ENCODE measurements around the gene FKRP. TPM values are rescaled to one million over a fixed set of nuclear protein-coding genes. Genes with fewer than 3 reads are reported as not detected.

Gene FKRP
- total RNA-seq, 2 experiments from 2014 or later, result 15.5 to 18.9 TPM

DNA sequence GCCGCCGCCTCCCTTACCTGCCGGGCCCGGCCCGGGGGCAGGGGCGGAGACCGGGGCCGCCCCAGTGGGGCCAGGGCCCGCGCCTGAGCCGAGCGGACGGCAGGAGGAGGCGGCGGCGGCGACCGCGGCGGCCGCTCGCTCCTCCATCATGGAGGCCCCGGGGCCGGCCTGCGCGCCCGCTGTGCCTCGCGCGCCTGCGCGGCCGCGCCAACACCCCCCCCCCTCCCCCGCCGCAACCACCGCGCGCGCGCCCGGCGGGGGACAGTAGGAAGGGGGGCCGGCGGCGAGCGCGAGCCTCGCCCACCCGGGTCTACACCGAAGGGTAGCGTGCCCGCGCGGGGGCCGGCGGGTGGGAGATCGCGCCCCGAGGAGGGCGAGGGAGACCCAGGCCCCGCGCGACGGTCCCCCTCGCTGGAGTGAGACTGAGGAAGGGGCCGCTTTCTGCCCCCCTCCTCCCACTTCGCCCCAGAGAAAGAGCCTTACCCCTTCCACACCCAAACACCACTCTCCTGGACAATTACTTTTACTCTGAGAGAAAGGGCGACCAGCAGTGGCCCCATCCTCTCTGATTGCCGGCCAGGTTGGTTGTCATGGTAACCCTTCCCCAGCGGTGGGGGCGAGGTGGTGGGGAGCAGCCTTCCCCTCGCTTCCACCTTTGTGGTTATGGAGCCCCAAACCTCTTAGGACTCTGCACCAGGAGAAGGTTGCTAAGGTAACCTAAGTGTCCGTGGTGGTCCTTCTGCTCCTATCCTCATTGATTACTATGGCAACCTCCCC is 612 bp downstream of the FKRP start, which contains the start of gene STRN4:
TSS of gene STRN4 (minus strand) at position 170 of the 777 bp plus-strand sequence. CDS start at position 150, 20 bp downstream.
- Histone ChIP-seq H3K36me3 (ENCODE audit: insufficient read depth, low read length) (peaks cover 34% of the 10 kb centered on the region), H2AFZ (ENCODE audit: low read length) (peak within 1 kb of the TSS; percentile 49; the same call in 1 of the 2 replicates), H3K4me3 (ENCODE audit: low read depth, low read length, poor library complexity, severe bottlenecking) (peak within 1 kb of the TSS; percentile 99), H3K4me2 (ENCODE audit: low read length) (peak within 1 kb of the TSS; percentile 87), H4K20me1 (ENCODE audit: insufficient read depth, low read length) (peaks cover 15% of the 10 kb centered on the region; the same call in 1 of the 2 replicates), H3K9me3 (ENCODE audit: low read length) (no peaks in the 10 kb centered on the region), H3K79me2 (ENCODE audit: insufficient read depth, low read depth, low read length) (peaks cover 44% of the 10 kb centered on the region), H3K4me1 (ENCODE audit: insufficient read depth, low read length, poor library complexity, severe bottlenecking) (peaks cover 51% of the 10 kb centered on the region), H3K27ac (ENCODE audit: low read depth, low read length, poor library complexity, severe bottlenecking) (peak within 1 kb of the TSS; percentile 62), H3K9me2 (ENCODE audit: insufficient read depth, low read length) (no peaks in the 10 kb centered on the region)
- ChIA-PET CTCF (ENCODE audit: unreplicated experiment) (no interaction called here), POLR2A (no interaction called here)
- intact Hi-C loops (cut with micrococcal nuclease; ENCODE audit: unreplicated experiment), result no loop called here
- TF ChIP-seq, protein P1, sequence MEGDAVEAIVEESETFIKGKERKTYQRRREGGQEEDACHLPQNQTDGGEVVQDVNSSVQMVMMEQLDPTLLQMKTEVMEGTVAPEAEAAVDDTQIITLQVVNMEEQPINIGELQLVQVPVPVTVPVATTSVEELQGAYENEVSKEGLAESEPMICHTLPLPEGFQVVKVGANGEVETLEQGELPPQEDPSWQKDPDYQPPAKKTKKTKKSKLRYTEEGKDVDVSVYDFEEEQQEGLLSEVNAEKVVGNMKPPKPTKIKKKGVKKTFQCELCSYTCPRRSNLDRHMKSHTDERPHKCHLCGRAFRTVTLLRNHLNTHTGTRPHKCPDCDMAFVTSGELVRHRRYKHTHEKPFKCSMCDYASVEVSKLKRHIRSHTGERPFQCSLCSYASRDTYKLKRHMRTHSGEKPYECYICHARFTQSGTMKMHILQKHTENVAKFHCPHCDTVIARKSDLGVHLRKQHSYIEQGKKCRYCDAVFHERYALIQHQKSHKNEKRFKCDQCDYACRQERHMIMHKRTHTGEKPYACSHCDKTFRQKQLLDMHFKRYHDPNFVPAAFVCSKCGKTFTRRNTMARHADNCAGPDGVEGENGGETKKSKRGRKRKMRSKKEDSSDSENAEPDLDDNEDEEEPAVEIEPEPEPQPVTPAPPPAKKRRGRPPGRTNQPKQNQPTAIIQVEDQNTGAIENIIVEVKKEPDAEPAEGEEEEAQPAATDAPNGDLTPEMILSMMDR (conservative IDR thresholded peaks at IDR 0.05; ENCODE audit: low read length), result no peak
- no peak for TF ChIP-seq EZH2phosphoT487 (IDR thresholded peaks at IDR 0.05; ENCODE audit: borderline replicate concordance, low read depth, low read length)
- no TSS peak for BruUV-seq (replicated peaks)
- DNase-seq (ENCODE audit: low spot score), result peak; percentile 79

DNA sequence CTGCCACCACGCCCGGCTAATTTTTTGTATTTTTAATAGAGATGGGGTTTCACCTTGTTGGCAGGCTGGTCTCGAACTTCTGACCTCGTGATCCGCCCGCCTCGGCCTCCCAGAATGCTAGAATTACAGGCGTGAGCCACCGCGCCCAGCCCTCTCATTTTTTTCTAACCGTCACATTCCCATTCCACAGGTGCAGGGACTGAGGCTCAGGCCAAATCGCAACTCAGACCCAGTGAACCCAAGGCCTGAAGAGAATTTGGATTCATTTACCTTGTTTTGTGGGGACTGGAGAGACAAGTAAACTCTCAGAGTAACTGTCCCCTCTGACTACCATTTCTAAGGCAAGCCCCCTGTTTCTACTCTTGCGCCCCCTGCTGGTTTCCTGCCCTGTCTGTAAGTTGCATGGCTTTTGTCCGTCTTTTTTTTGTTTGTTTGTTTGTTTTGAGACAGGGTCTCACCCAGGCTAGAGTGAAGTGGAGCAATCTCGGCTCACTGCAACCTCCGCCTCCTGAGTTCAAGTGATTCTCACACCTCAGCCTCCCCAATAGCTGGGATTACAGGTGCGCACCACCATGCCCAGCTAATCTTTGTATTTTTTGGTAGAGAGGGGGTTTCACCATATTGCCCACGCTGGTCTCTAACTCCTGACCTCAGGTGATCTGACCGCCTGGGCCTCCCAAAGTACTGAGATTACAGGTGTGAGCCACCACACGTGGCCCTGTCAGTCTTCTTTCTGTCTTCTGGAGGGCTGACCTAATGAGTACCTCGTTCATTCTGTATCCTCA is 2.7 kb downstream of the FKRP start:
- H3K4me3 ChIP-seq (ENCODE audit: low read depth, low read length, poor library complexity, severe bottlenecking), result no peak overlapping the region
- peak; percentile 66 for DNase-seq (ENCODE audit: low spot score)
- intact Hi-C loops (cut with micrococcal nuclease; ENCODE audit: unreplicated experiment), result no loop called here
- no peak overlapping the region for H3K4me2 ChIP-seq (ENCODE audit: low read length)
- no peaks in the 10 kb centered on the region for H3K9me3 ChIP-seq (ENCODE audit: low read length)
- peaks cover 50% of the 10 kb centered on the region for H3K4me1 ChIP-seq (ENCODE audit: insufficient read depth, low read length, poor library complexity, severe bottlenecking)
- H4K20me1 ChIP-seq (ENCODE audit: insufficient read depth, low read length), result peaks cover 15% of the 10 kb centered on the region; the same call in 1 of the 2 replicates
- BruUV-seq (replicated peaks), result no TSS peak
- H3K27ac ChIP-seq (ENCODE audit: low read depth, low read length, poor library complexity, severe bottlenecking), result no peak overlapping the region
- H3K9me2 ChIP-seq (ENCODE audit: insufficient read depth, low read length), result no peaks in the 10 kb centered on the region
- H3K36me3 ChIP-seq (ENCODE audit: insufficient read depth, low read length), result peaks cover 17% of the 10 kb centered on the region; the same call in 1 of the 2 replicates
- H2AFZ ChIP-seq (ENCODE audit: low read length), result no peak overlapping the region
- H3K79me2 ChIP-seq (ENCODE audit: insufficient read depth, low read depth, low read length), result peaks cover 23% of the 10 kb centered on the region
- ChIA-PET CTCF (ENCODE audit: unreplicated experiment) (no interaction called here), POLR2A (no interaction called here)
- TF ChIP-seq, protein P1 (conservative IDR thresholded peaks at IDR 0.05; ENCODE audit: low read length), result peak; percentile 90
- TF ChIP-seq EZH2phosphoT487 (IDR thresholded peaks at IDR 0.05; ENCODE audit: borderline replicate concordance, low read depth, low read length), result no peak
